Small intestine (tissue), 7 donors: Measurements from ENCODE around the gene CHRNA5. TPM values are rescaled to one million over a fixed set of nuclear protein-coding genes. Genes with fewer than 3 reads are reported as not detected.
"Not testable (repeated sequence)": the region's sequence is repeated elsewhere in the genome, so short reads cannot be mapped to it uniquely, and the experiment has no call there.

Source experiments
- DNase-seq, 2 donors: peaks; one replicate each; pipeline versions ENCODE4 v3.0.0 to v3.0.0-alpha.2; 2013
- FAIRE-seq: peaks from 2 replicates; lab custom pipeline; 2012; peaks lifted over from hg19 to GRCh38; lab: Jason Lieb, UNC
- H3K27ac ChIP-seq, 3 donors: one replicate each; pipeline ENCODE4 v1.5.1; 2013; ENCODE audit warnings: low read length in 2 of 3, mild to moderate bottlenecking in 2 of 3, control low read depth in 1 of 3, inconsistent platforms in 1 of 3, low read depth in 1 of 3, moderate library complexity in 1 of 3
- H3K27me3 ChIP-seq, 3 donors: one replicate each; pipeline ENCODE4 v1.6.1; 2013; ENCODE audit warnings: low read length in 3 of 3, inconsistent platforms in 1 of 3; ENCODE audit not compliant: control insufficient read depth in 3 of 3, insufficient read depth in 3 of 3
- H3K36me3 ChIP-seq, 3 donors: one replicate each; pipeline ENCODE4 v1.6.1; 2013; ENCODE audit warnings: low read length in 3 of 3, inconsistent platforms in 1 of 3, low read depth in 1 of 3, mild to moderate bottlenecking in 1 of 3, moderate library complexity in 1 of 3; ENCODE audit not compliant: control insufficient read depth in 3 of 3, insufficient read depth in 2 of 3
- H3K4me1 ChIP-seq, 3 donors: one replicate each; pipeline ENCODE4 v1.6.1; 2013; ENCODE audit warnings: low read length in 2 of 3, inconsistent platforms in 1 of 3, low read depth in 1 of 3, mild to moderate bottlenecking in 1 of 3, moderate library complexity in 1 of 3; ENCODE audit not compliant: control insufficient read depth in 3 of 3, insufficient read depth in 2 of 3
- H3K4me3 ChIP-seq, 3 donors: one replicate each; pipeline ENCODE4 v1.5.1; 2013; ENCODE audit warnings: low read length in 3 of 3, control low read depth in 1 of 3, inconsistent platforms in 1 of 3, low read depth in 1 of 3, mild to moderate bottlenecking in 1 of 3, moderate library complexity in 1 of 3
- H3K9me3 ChIP-seq, 2 donors: one replicate each; pipeline ENCODE4 v1.6.1; 2013; ENCODE audit warnings: low read depth in 1 of 2, low read length in 1 of 2; ENCODE audit not compliant: control insufficient read depth in 2 of 2, insufficient read depth in 1 of 2
- WGBS, 3 donors: extraction: QIAGEN DNeasy Blood & Tissue Kit; methylation state at CpG; one replicate each; pipeline ENCODE4 v1.1.7; 2013; 5-methylcytosine and 5-hydroxymethylcytosine counted together
- polyA plus RNA-seq, 4 donors: library from polyadenylated mRNA; stranded (reverse) in 3 of 4; unstranded in 1 of 4; fragments of 200-250 nt in 3 of 4; fragments of 120-200 nt in 1 of 4; gene quantifications; one replicate each; pipeline versions ENCODE4 v1.2.1 to v1.2.3, GENCODE V29; 2013
- donor health status: healthy with polysubstance abuse.
- donor health status: control.
- donor health status: control.
- donor health status: Bipolar disorder and iron deficiency.
- donor health status: healthy.

Gene CHRNA5
- polyA plus RNA-seq, 4 donors: 0.67 to 9.8 (median 0.82) TPM

GRCh38 chr15:78539464-78540140 lies 25.7 kb upstream of the CHRNA5 start:
- FAIRE-seq, H3K9me3 ChIP-seq, DNase-seq, H3K27me3 ChIP-seq, H3K4me1 ChIP-seq: not testable (repeated sequence)
- Histone ChIP-seq H3K36me3 (peaks cover 0 to 12% (median 6%) of the 10 kb centered on the region in 3 donors), H3K4me3 (peak overlapping the region; percentile 83 to 94 (median 92)), H3K27ac (peak overlapping the region; percentile 87 to 98 (median 97))
- 63 to 74% (median 67%) methylated on average over 18 of the region's 18 CpGs for WGBS, 3 donors

DNA sequence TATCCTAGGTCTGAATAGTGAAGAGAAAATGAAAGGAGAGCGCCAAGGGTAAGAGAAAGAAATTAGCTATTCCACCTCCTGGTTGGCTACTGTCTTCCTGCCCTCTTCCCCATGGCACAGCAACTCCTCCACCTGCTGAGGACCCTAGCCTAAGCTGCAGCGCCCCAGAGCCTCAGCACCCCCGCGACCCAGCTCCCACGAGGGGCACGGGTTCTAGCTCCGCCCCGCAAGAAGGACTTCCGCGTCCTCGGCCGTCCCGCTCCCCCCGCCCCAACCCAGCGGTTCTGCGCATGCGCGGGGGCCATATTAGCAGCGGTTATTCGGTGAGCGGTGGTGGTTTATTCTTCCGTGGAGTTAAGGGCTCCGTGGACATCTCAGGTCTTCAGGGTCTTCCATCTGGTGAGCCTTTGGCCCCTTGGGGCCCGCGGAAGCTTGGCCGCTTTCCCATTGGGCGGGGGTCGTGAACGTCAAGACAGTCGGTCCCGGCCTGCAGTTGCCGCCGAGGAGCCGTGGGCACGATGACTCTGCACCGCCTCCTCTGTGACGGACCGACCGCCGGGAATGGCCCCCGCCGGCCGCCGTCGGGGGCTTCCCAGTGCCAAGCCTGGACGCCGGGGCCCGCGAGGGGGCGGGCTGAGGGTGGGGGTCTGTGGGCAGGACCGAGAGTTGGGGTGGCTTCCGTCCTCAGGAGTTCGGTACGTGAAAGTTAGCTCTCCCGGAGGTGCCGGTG lies 25.0 kb upstream of the CHRNA5 start, which contains the start of gene PSMA4:
Gene PSMA4 (plus strand): TSS at position 304 of the 730 bp plus-strand sequence. CDS start 1,484 bp downstream, outside the sequence.
- FAIRE-seq: no peak
- H3K9me3 ChIP-seq: no peaks in the 10 kb centered on the region
- peaks cover 0 to 2% (median 2%) of the 10 kb centered on the region in 3 donors for H3K4me1 ChIP-seq
- 0% methylated on average over 53 to 56 of the region's 56 CpGs for WGBS, 3 donors
- peak within 1 kb of the TSS; percentile 87 to 98 (median 97) for H3K27ac ChIP-seq
- H3K4me3 ChIP-seq: peak within 1 kb of the TSS; percentile 83 to 94 (median 92)
- H3K36me3 ChIP-seq: peaks cover 0 to 12% (median 7%) of the 10 kb centered on the region in 3 donors
- DNase-seq: peak; percentile 91 to 96
- H3K27me3 ChIP-seq: no peaks in the 10 kb centered on the region

DNA sequence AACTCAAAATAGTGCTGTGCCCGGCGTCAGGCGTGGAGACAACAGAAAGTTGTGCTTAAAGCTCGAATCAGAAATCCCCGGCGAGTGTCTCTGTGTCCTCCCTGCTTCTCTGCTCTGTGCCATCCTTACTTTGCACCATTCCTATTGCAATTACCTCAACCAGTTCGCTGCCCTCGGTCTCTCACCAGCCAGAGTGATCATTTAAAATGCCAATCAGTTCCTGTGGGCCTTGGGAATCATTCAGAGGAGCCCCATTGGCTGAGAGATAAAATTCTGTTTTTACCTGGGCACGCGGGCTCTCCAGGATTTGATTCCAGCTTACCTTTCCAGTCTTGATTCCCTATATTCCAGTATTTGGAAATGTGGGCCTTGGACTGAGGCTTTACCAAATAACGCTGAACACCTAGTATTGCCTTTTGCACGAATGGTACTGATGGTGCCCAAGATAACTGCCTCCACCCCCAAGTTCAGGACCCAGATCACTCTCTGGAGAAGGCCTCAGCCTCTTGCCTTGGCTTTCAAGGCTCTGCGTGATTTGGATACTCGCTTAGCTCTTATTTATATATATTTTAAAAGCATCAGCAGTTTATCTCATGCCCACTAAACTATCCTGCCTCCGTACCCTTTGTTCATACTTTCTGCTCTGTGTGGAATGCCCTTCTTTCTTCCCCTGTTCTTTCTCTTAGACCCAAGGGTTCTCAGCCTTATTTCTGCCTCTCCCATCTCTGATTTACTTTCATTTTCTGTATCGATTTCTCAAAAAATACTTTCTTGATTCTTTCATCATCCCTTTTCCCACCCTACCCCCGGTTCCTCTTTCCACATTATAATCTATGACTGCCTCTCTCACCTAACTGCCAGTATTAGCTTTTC lies 24.2 kb upstream of the CHRNA5 start:
- H3K27me3 ChIP-seq: no peaks in the 10 kb centered on the region
- WGBS, 3 donors: 1 to 2% (median 1%) methylated on average over 17 of the region's 17 CpGs
- H3K36me3 ChIP-seq: peaks cover 7 to 15% (median 11%) of the 10 kb centered on the region in 3 donors
- FAIRE-seq: no peak
- peaks cover 0 to 2% (median 2%) of the 10 kb centered on the region in 3 donors for H3K4me1 ChIP-seq
- peak; percentile 27 to 33 for DNase-seq
- H3K4me3 ChIP-seq: peak overlapping the region; percentile 83 to 94 (median 92)
- peak overlapping the region; percentile 87 to 98 (median 97) for H3K27ac ChIP-seq
- no peaks in the 10 kb centered on the region for H3K9me3 ChIP-seq

GRCh38 chr15:78541744-78542034 lies 23.6 kb upstream of the CHRNA5 start:
- FAIRE-seq: no peak
- H3K27ac ChIP-seq: peak overlapping the region in 2 of 3 donors; percentile 9 to 13
- no peaks in the 10 kb centered on the region for H3K9me3 ChIP-seq
- 2 to 21% (median 8%) methylated on average over 1 of the region's 1 CpG for WGBS, 3 donors
- DNase-seq: no peak
- peaks cover 0 to 2% (median 2%) of the 10 kb centered on the region in 3 donors for H3K4me1 ChIP-seq
- H3K27me3 ChIP-seq: no peaks in the 10 kb centered on the region
- H3K36me3 ChIP-seq: peaks cover 8 to 19% (median 12%) of the 10 kb centered on the region in 3 donors
- peak overlapping the region; percentile 83 to 94 (median 92) for H3K4me3 ChIP-seq

DNA sequence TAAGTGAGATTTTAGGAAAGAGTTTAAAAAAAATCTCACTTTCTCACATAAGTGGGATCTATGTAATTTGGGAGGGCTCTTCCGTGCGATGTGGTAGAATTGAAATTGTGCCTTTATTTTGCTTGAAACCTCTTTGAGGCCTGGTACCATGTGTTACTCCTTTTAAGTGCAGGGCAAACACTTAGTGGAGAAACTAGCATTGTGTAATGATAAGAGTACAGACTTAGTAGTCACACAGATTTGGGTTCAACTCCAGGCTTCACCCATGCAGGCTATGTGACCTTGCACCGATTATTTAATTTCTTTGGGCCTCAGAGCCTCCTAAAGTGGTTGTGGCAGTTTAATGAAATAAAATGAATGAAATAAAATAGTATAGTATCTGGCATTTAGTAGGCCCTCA lies 22.7 kb upstream of the CHRNA5 start:
- H3K9me3 ChIP-seq: no peaks in the 10 kb centered on the region
- H3K27me3 ChIP-seq: no peaks in the 10 kb centered on the region
- FAIRE-seq: no peak
- no peak overlapping the region for H3K4me3 ChIP-seq
- no peak overlapping the region for H3K27ac ChIP-seq
- peaks cover 0 to 2% (median 2%) of the 10 kb centered on the region in 3 donors for H3K4me1 ChIP-seq
- WGBS, 3 donors: 91 to 95% (median 93%) methylated on average over 3 of the region's 3 CpGs
- H3K36me3 ChIP-seq: peaks cover 9 to 25% (median 16%) of the 10 kb centered on the region in 3 donors
- no peak for DNase-seq

GRCh38 chr15:78550194-78550593 lies 15.1 kb upstream of the CHRNA5 start:
- H3K36me3 ChIP-seq: peaks cover 19 to 27% (median 24%) of the 10 kb centered on the region in 3 donors
- H3K4me1 ChIP-seq: no peaks in the 10 kb centered on the region
- no peaks in the 10 kb centered on the region for H3K9me3 ChIP-seq
- H3K27ac ChIP-seq: no peak overlapping the region
- FAIRE-seq (no peak), DNase-seq (no peak)
- no peak overlapping the region for H3K4me3 ChIP-seq
- H3K27me3 ChIP-seq: no peaks in the 10 kb centered on the region
- 78 to 90% (median 85%) methylated on average over 6 of the region's 6 CpGs for WGBS, 3 donors

GRCh38 chr15:78550815-78551214 lies 14.5 kb upstream of the CHRNA5 start:
- Histone ChIP-seq H3K36me3 (peaks cover 19 to 27% (median 20%) of the 10 kb centered on the region in 3 donors), H3K27me3 (no peaks in the 10 kb centered on the region), H3K9me3 (no peaks in the 10 kb centered on the region), H3K4me3 (no peak overlapping the region), H3K4me1 (no peaks in the 10 kb centered on the region), H3K27ac (no peak overlapping the region)
- no peak for FAIRE-seq
- no peak for DNase-seq
- WGBS, 3 donors: 61 to 73% (median 67%) methylated on average over 3 of the region's 3 CpGs

DNA sequence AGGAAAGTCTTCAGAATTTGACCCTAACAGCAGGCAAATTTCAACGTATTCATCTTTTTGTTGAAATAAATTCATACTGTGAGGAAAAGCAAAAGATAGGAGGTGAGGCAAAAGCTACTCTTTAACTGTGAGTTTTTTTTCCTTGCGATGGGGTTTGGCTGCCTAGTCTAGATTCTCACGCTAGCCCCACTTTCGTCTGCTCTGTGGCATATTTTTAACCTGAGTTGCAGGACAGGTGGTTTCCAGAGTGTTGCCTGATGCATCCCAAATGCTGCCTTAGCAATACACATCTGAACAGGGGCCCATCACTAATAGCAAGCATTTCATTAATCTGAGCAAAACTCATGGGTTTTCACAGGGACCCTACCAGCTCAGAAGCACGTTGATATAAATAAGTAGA lies 13.4 kb upstream of the CHRNA5 start:
- peaks cover 14 to 18% (median 17%) of the 10 kb centered on the region in 3 donors for H3K36me3 ChIP-seq
- H3K4me1 ChIP-seq: no peaks in the 10 kb centered on the region
- no peak for DNase-seq
- FAIRE-seq: no peak
- H3K27me3 ChIP-seq: no peaks in the 10 kb centered on the region
- 89 to 92% (median 90%) methylated on average over 5 of the region's 5 CpGs for WGBS, 3 donors
- H3K4me3 ChIP-seq: no peak overlapping the region
- no peak overlapping the region for H3K27ac ChIP-seq
- no peaks in the 10 kb centered on the region for H3K9me3 ChIP-seq
